Gastrocnemius medialis (tissue), 4 donors: ENCODE measurements around the gene KCNC3. TPM values are rescaled to one million over a fixed set of nuclear protein-coding genes. Genes with fewer than 3 reads are reported as not detected.

Source experiments
- ATAC-seq, 2 donors: fragments of 150-250 bp; one replicate each; pipeline ENCODE4 v1.9.1; 2016
- DNase-seq, 2 donors: peaks; one replicate each; pipeline ENCODE4 v3.0.0-alpha.2; 2019
- H3K27ac ChIP-seq, 4 donors: fragments of 200-600 bp; sonication (generic); 1 replicate in 1 of 4; 2 replicates in 3 of 4; pipeline ENCODE4 v1.5.1; 2016 to 2018; ENCODE audit warnings: mild to moderate bottlenecking in 2 of 4, moderate library complexity in 1 of 4
- H3K27me3 ChIP-seq, 3 donors: fragments of 200-600 bp; sonication (generic) in 2 of 3; 1 replicate in 1 of 3; 2 replicates in 2 of 3; pipeline versions ENCODE4 v1.5.1 to v1.6.0; 2016 to 2019; ENCODE audit warnings: mild to moderate bottlenecking in 1 of 3, moderate library complexity in 1 of 3
- H3K36me3 ChIP-seq, 2 donors: fragments of 200-600 bp; sonication (generic) in 1 of 2; one replicate each; pipeline ENCODE4 v1.5.1; 2017 to 2018
- H3K4me1 ChIP-seq, 2 donors: fragments of 200-600 bp; sonication (generic) in 1 of 2; one replicate each; pipeline ENCODE4 v1.5.1; 2016 to 2017; ENCODE audit warnings: mild to moderate bottlenecking in 2 of 2
- H3K4me3 ChIP-seq, 4 donors: fragments of 200-600 bp; sonication (generic) in 3 of 4; 1 replicate in 1 of 4; 2 replicates in 3 of 4; pipeline ENCODE4 v1.5.1; 2016 to 2019; ENCODE audit warnings: mild to moderate bottlenecking in 2 of 4
- H3K9me3 ChIP-seq, 3 donors: fragments of 200-600 bp; sonication (generic) in 2 of 3; 1 replicate in 1 of 3; 2 replicates in 2 of 3; pipeline ENCODE4 v1.5.1; 2016 to 2019
- CTCF ChIP-seq, 5 experiments: fragments of 450-650 bp in 3 of 5; fragments of 200-600 bp in 2 of 5; sonication (generic) in 2 of 5; IDR thresholded peaks in 4 of 5; conservative IDR thresholded peaks in 1 of 5; 1 replicate in 4 of 5; 2 replicates in 1 of 5; pipeline ENCODE4 v1.5.1; 2016 to 2019; ENCODE audit warnings: antibody characterized with exemption in 5 of 5, mild to moderate bottlenecking in 3 of 5, moderate library complexity in 3 of 5
- POLR2A ChIP-seq, 2 donors: fragments of 450-650 bp; IDR thresholded peaks; one replicate each; pipeline ENCODE4 v1.6.1; 2017; ENCODE audit warnings: antibody characterized with exemption in 2 of 2, mild to moderate bottlenecking in 2 of 2, moderate library complexity in 2 of 2
- in situ Hi-C, 4 donors: fragments of 200-750 bp; cut with MboI; loops; one replicate each; pipeline versions ENCODE4 v1.15.0 to v1.8.0; 2017; ENCODE audit warnings: low sequenced_read_pairs in 4 of 4
- intact Hi-C: fragments of 100-400 bp; cut with DNase I; formaldehyde crosslinking; loops from one replicate; pipeline ENCODE4 v1.15.1; 2023; ENCODE audit warnings: low total_unique reads
- total RNA-seq, 4 donors: library from RNA; depleted of rRNA; stranded (reverse); fragments of >200 nt; gene quantifications; one replicate each; pipeline versions ENCODE4 v1.1.0 to v1.2.3, GENCODE V29; 2016

The KCNC3 gene
- total RNA-seq, 4 donors from 2014 or later: 0.25 to 1.4 (median 0.53) TPM

DNA sequence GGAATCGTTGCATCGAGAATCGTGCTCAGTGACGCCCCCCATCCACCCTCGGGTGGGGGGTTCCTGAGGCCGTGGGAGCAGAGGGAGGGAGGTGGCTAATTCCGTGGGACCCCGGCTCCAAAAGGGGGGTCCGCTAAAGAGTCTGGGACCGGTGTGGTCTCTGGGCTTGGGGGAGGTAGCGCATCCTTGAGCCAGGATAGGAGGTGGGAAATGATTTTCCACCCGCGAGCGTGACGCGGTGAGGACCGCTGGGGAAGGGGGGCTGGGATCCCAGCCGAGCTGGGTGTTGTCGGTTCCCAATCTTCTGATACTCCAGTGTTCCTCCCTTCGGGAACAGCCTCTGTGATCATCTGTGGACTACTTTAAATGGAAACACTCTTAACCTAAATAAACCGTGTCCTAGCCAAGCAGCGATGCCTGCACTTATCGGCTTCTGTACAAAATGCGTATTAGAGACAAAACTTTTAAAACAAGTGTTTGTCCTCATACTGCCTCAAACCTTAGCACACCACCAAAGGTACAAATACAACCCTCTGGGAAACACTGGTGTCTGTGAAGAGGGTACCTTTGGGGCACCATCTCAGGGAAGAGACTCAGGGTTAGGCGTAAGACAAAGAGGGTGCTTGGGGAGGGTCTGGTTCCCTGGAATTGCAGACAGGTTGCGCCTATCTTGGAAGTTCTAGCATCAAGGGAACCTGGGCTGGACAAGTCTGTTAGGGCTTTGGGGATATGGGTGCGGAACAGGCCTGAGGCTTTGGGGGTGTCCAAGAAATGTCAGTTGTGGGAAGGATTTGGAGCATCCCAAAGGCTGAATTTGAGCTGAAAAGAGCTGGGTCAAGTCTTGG, 16.0 kb downstream of the KCNC3 start:
- Histone ChIP-seq H3K4me3 (no peak overlapping the region), H3K27ac (no peak overlapping the region), H3K27me3 (peaks cover 43 to 59% (median 57%) of the 10 kb centered on the region in 3 donors), H3K9me3 (no peaks in the 10 kb centered on the region), H3K36me3 (peaks cover 0 to 12% of the 10 kb centered on the region in 2 donors), H3K4me1 (no peaks in the 10 kb centered on the region)
- in situ Hi-C loops: no loop called here
- no peak for TF ChIP-seq CTCF (IDR thresholded peaks at IDR 0.05 in 4 of 5, conservative IDR thresholded peaks at IDR 0.05 in 1 of 5)
- TF ChIP-seq POLR2A (IDR thresholded peaks at IDR 0.05): no peak
- ATAC-seq: no peak
- intact Hi-C loops: no loop called here
- DNase-seq: no peak

- in situ Hi-C loops (no loop called here), intact Hi-C loops (no loop called here)
- TF ChIP-seq CTCF (IDR thresholded peaks at IDR 0.05 in 4 of 5, conservative IDR thresholded peaks at IDR 0.05 in 1 of 5) (no peak), POLR2A (IDR thresholded peaks at IDR 0.05) (no peak)
- Histone ChIP-seq H3K4me3 (no peak overlapping the region), H3K9me3 (no peaks in the 10 kb centered on the region), H3K36me3 (peaks cover 0 to 22% of the 10 kb centered on the region in 2 donors), H3K27me3 (peaks cover 43 to 59% (median 55%) of the 10 kb centered on the region in 3 donors), H3K27ac (no peak overlapping the region), H3K4me1 (no peaks in the 10 kb centered on the region)
- ATAC-seq (no peak), DNase-seq (no peak)
Measured at GRCh38 chr19:50311723-50312635, 17.2 kb downstream of the KCNC3 start.

DNA sequence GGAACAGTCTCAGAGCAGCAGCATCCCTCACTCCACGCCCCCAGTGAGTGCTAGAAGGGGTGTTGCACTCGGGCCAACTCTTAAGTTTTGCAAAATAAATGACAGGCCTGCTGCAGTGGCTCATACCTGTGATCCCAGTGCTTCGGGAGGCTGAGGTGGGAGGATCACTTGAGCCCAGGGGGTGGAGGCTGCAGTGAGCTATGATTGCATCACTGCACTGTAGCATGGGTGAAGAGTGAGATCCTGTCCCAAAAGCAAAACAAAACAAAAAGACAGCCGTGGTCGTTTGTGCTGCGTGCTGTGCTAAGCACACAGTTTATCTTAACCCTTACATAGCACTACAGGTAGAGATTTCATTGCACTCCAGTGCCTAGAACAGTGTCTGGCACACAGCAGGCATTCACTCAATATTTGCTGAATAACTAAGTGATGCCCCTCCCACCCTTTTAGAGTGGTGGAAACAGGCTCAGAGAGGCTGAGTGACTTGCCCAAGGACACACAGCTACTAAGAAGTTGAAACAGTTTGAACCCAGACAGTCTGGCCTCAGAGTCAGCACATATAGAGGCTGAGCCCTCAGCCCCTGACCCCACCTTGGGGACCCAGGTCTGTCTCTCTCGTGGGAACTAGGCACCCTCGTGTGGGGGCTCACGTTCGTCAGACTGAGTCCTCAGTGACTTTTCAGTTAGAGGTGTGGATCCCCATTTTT, 18.3 kb downstream of the KCNC3 start:
- ATAC-seq: no peak
- intact Hi-C loops: no loop called here
- H3K27me3 ChIP-seq: peaks cover 35 to 52% (median 47%) of the 10 kb centered on the region in 3 donors
- no peaks in the 10 kb centered on the region for H3K9me3 ChIP-seq
- H3K36me3 ChIP-seq: peaks cover 0 to 30% of the 10 kb centered on the region in 2 donors
- no peaks in the 10 kb centered on the region for H3K4me1 ChIP-seq
- no peak overlapping the region for H3K4me3 ChIP-seq
- in situ Hi-C loops: no loop called here
- DNase-seq: no peak
- no peak for TF ChIP-seq CTCF (IDR thresholded peaks at IDR 0.05 in 4 of 5, conservative IDR thresholded peaks at IDR 0.05 in 1 of 5)
- no peak for TF ChIP-seq POLR2A (IDR thresholded peaks at IDR 0.05)
- H3K27ac ChIP-seq: no peak overlapping the region

- in situ Hi-C loops (no loop called here), intact Hi-C loops (no loop called here)
- DNase-seq (no peak), ATAC-seq (no peak)
- H3K27me3 ChIP-seq: peaks cover 25 to 38% (median 37%) of the 10 kb centered on the region in 3 donors
- no peaks in the 10 kb centered on the region for H3K9me3 ChIP-seq
- no peak for TF ChIP-seq POLR2A (IDR thresholded peaks at IDR 0.05)
- TF ChIP-seq CTCF (IDR thresholded peaks at IDR 0.05 in 4 of 5, conservative IDR thresholded peaks at IDR 0.05 in 1 of 5): no peak
- H3K4me1 ChIP-seq: no peaks in the 10 kb centered on the region
- no peak overlapping the region for H3K27ac ChIP-seq
- H3K4me3 ChIP-seq: no peak overlapping the region
- H3K36me3 ChIP-seq: peaks cover 0 to 37% of the 10 kb centered on the region in 2 donors
Measured at GRCh38 chr19:50309396-50310125, 19.6 kb downstream of the KCNC3 start.
